NCI-H1417 (cell line): Measurements from ENCODE around the gene MFSD2B.

Experiments used
- DNase-seq, 3 experiments: peaks; one replicate each; lab custom pipeline; 2025; lab: John Stamatoyannopoulos, UW

The MFSD2B gene

GRCh38 chr2:24051833-24052232 lies 41.9 kb downstream of the MFSD2B start:
- DNase-seq = no peak

- no peak for DNase-seq
These were observed 43.1 kb downstream of the MFSD2B start for GRCh38 chr2:24052951-24053350.

- no peak for DNase-seq
These were observed 44.6 kb downstream of the MFSD2B start for GRCh38 chr2:24054366-24055010.

DNA sequence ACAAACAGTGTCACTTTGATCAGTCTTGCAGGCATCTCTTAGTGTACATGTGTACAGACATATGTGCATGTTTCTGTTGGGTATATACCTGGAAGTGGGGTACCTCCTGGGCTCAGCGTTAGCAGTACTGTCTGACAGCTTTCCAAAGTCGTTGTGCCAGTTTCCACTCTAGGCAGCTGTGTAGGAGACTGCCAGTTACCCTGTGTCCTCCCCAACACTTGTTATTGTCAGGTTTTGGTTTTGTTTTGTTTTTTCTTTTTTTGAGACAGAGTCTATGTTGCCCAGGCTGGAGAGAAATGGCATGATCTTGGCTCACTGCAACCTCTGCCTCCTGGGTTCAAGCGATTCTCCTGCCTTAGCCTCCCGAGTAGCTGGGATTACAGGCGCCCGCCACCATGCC lies 45.9 kb downstream of the MFSD2B start:
- DNase-seq = no peak

GRCh38 chr2:24058564-24059271 lies 48.8 kb downstream of the MFSD2B start:
- DNase-seq = no peak

DNA sequence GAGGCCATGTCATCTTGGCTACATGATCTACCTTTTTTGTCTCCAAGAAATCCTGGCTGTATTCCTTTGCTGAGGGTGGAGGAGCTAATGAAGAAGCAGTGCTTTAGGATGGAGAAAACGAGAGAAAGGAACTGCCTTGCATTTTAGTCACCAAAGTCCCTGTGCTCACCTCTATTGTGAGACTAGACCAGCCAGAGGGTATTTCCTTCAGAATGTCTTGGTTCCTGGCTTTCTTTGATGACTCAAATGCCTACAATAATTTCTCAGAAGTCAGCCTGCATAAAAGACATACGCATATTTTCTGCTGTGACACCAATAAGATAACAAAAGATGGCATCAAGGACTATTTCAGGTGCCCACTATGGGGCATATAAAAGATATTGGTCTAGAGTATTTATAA lies 55.5 kb downstream of the MFSD2B start:
- DNase-seq = no peak

DNA sequence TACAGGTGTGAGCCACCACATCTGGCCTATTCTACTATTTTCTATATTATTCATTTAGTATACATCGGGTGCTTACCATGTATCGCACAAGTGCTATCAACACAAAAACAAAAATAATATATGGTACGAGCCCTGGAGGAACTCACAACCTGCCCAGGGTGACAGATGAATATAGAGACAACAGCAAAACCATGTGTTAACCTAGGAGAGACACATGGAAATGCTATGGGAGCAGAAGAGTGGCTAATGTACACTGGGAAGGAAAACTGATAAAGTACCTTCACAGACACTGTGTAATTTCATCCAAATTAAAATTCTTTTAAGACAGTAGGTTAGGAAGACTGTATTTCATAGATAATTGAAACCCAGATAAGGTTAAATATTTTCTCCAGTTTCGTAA lies 62.4 kb downstream of the MFSD2B start:
- no peak for DNase-seq

DNA sequence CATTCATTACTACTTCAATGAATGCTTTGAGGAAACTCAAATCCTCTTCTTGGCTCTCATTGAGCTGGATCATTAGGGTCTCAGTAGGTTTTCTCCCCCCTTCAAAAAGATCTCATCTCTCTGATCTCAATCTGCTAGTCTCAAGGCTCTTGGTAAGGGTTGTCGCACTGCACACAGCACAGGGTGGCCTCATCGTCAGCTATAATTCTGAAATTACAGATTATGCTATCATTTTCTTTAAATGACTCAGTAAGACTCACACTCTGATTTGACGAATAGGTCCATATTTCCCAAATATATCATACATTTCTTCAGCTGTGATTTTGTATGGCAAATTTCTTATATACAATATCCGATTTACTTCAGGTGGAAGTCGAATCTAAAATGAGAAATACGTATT lies 63.9 kb downstream of the MFSD2B start:
- DNase-seq = no peak

- no peak for DNase-seq
These were observed 65.4 kb downstream of the MFSD2B start for GRCh38 chr2:24075259-24075658.
